Activated CD4-positive, alpha-beta memory T cell treated with anti-CD3 and anti-CD28 coated beads for 36 hours (primary cell): Measurements from ENCODE around the gene LCE6A. TPM values are rescaled to one million over a fixed set of nuclear protein-coding genes. Genes with fewer than 3 reads are reported as not detected.

Experiments
- CTCF ChIA-PET: fragments of 350-600 bp; sonication (Branson Sonifier 250); formaldehyde crosslinking; loops from one replicate; lab custom pipeline; 2021; ENCODE audit warnings: antibody characterized with exemption, inconsistent platforms; lab: Charles Lee
- POLR2A ChIA-PET: fragments of 350-600 bp; sonication (Branson Sonifier 250); formaldehyde crosslinking; loops from one replicate; lab custom pipeline; 2021; ENCODE audit warnings: antibody characterized with exemption; lab: Charles Lee
- DNase-seq: peaks from one replicate; pipeline ENCODE4 v3.0.0-alpha.2; 2020
- H3K27ac Mint-ChIP-seq: one replicate; pipeline ENCODE4 v1.8.0; 2021; ENCODE audit warnings: mixed read lengths
- H3K27me3 Mint-ChIP-seq: one replicate; pipeline ENCODE4 v1.8.0; 2021; ENCODE audit warnings: mixed read lengths
- H3K36me3 Mint-ChIP-seq: one replicate; pipeline ENCODE4 v1.8.0; 2021; ENCODE audit warnings: mixed read lengths
- H3K4me1 Mint-ChIP-seq: one replicate; pipeline ENCODE4 v1.8.0; 2021; ENCODE audit warnings: low read depth, mixed read lengths
- H3K4me3 Mint-ChIP-seq: one replicate; pipeline ENCODE4 v1.8.0; 2021; ENCODE audit warnings: mild to moderate bottlenecking, mixed read lengths
- H3K9me3 Mint-ChIP-seq: one replicate; pipeline ENCODE4 v1.8.0; 2021; ENCODE audit warnings: mixed read lengths
- intact Hi-C: fragments of 100-400 bp; cut with micrococcal nuclease; formaldehyde crosslinking; loops from one replicate; pipeline ENCODE4 v1.15.1; 2023
- total RNA-seq, 2 experiments: library from RNA; stranded (reverse); gene quantifications; one replicate each; pipeline ENCODE4 v1.2.3, GENCODE V29; 2021

Gene LCE6A
- total RNA-seq, 2 experiments from 2014 or later: not detected

DNA sequence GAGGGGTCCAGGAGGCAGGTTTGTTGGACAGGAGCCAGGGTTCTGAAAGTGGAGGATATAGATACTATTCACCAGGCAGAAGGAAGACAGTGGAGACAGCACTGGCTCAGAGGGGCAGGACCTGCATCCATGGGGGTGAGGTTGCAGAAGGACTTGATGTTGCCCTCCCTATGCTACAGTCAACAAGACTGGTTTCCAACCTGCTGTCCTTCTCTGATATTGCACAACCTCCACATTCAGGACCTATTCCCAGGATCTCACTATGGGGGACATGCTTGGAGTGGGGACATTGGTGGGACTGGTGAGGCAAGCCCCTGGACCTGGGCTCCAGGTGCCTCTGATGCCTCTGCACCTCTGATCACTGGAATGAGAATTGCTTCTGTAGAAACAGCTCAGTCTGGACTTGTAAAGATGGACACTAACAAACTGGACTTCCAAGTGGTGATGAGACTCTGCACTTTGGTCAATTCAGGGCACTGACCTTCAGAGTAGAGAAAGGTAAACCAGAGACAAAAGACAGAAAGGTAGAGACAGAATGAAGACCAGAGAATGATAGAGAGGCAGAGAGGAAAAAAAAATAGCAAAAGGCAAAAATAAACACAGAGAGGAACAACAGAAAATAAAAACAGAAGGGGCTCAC is 37.0 kb downstream of the LCE6A start:
- CTCF ChIA-PET: no interaction called here
- intact Hi-C loops: no loop called here
- Mint-ChIP-seq H3K9me3 (no peaks in the 10 kb centered on the region), H3K36me3 (no peaks in the 10 kb centered on the region), H3K4me1 (peaks cover 6% of the 10 kb centered on the region), H3K4me3 (no peak overlapping the region), H3K27ac (no peak overlapping the region), H3K27me3 (peaks cover 6% of the 10 kb centered on the region)
- POLR2A ChIA-PET: no interaction called here
- no peak for DNase-seq

DNA sequence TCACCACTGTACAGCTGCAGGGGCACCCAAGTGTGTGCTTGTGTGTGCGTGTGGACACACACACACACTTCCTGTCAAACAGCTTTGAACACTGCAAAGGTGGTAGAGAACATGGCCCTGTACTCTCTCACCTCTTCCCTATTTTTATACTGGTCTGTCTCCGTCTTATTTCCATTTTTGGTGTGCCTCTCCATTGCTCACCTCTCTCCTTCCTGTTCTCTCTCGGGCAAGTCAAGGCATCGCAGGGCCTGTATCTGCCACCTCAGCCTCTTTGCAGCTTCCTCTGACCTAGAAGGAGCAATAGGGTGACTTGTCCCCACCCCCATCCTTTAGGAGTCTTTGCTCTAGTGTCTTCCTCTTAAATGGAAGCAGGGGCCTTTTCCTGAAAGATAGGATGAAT is 37.7 kb downstream of the LCE6A start:
- Mint-ChIP-seq H3K4me3 (no peak overlapping the region), H3K27ac (no peak overlapping the region), H3K9me3 (no peaks in the 10 kb centered on the region), H3K36me3 (no peaks in the 10 kb centered on the region), H3K27me3 (peaks cover 3% of the 10 kb centered on the region), H3K4me1 (peaks cover 6% of the 10 kb centered on the region)
- ChIA-PET POLR2A (no interaction called here), CTCF (no interaction called here)
- DNase-seq: no peak
- intact Hi-C loops: no loop called here

DNA sequence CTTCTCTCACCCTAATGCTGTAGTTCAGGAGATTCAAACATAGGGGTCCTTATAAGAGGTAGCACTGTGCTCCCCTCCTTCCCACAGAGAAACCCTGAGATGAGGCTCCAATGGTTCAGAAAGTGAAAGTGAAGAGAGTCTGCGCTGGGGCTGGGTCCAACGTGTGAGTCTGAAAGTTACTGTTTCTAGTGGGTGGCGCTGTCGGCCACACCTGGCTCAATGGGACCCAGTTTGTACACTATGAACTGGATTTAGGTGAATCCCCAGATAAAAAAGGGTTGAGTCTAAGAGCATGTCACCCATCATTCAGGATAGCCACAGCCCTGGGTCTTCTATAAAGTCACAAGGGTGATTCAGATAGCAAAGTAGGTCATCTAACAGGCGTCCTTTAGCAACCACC is 38.3 kb downstream of the LCE6A start:
- no peaks in the 10 kb centered on the region for H3K9me3 Mint-ChIP-seq
- intact Hi-C loops: no loop called here
- H3K4me3 Mint-ChIP-seq: no peak overlapping the region
- H3K36me3 Mint-ChIP-seq: no peaks in the 10 kb centered on the region
- peak; percentile 33 for DNase-seq
- H3K27ac Mint-ChIP-seq: no peak overlapping the region
- ChIA-PET CTCF (no interaction called here), POLR2A (no interaction called here)
- peaks cover 3% of the 10 kb centered on the region for H3K27me3 Mint-ChIP-seq
- H3K4me1 Mint-ChIP-seq: peaks cover 6% of the 10 kb centered on the region

DNA sequence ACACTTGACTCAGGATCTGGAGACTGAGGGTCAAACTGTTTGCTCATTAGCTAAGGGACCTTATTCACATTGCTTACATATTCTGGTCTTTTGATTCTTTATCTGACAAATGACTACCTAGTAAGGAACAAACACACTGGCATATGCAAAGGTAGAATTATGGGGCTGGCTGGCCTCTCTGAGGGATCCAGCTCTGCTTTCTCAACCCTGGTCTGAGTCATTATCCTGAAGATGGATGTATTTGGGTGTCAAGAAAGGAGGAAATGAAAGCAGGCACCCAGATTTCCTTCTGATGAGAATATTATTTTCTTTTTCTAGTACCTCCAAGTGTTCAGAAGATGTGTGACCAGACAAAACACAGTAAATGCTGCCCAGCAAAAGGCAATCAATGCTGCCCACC is 41.4 kb downstream of the LCE6A start:
- H3K27me3 Mint-ChIP-seq: peaks cover 7% of the 10 kb centered on the region
- no peak for DNase-seq
- CTCF ChIA-PET: no interaction called here
- H3K4me1 Mint-ChIP-seq: peaks cover 6% of the 10 kb centered on the region
- no peak overlapping the region for H3K4me3 Mint-ChIP-seq
- POLR2A ChIA-PET: no interaction called here
- no peaks in the 10 kb centered on the region for H3K36me3 Mint-ChIP-seq
- H3K27ac Mint-ChIP-seq: no peak overlapping the region
- intact Hi-C loops: no loop called here
- no peaks in the 10 kb centered on the region for H3K9me3 Mint-ChIP-seq

DNA sequence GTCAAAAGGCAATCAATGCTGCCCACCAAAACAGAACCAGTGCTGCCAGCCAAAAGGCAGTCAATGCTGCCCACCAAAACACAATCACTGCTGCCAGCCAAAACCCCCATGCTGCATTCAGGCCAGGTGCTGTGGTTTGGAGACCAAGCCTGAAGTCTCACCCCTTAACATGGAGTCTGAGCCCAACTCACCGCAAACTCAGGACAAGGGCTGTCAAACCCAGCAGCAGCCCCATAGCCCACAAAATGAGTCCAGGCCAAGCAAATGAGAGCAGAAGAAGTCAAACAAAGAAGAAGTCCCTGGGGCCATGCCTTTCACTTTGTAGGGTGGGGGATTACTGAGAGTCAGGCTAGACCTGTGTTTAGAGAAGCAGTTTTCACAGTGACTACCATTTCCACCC is 41.9 kb downstream of the LCE6A start:
- Mint-ChIP-seq H3K36me3 (no peaks in the 10 kb centered on the region), H3K27me3 (peaks cover 7% of the 10 kb centered on the region), H3K9me3 (no peaks in the 10 kb centered on the region), H3K4me1 (peaks cover 6% of the 10 kb centered on the region), H3K27ac (no peak overlapping the region), H3K4me3 (no peak overlapping the region)
- CTCF ChIA-PET: no interaction called here
- no peak for DNase-seq
- POLR2A ChIA-PET: no interaction called here
- intact Hi-C loops: no loop called here

DNA sequence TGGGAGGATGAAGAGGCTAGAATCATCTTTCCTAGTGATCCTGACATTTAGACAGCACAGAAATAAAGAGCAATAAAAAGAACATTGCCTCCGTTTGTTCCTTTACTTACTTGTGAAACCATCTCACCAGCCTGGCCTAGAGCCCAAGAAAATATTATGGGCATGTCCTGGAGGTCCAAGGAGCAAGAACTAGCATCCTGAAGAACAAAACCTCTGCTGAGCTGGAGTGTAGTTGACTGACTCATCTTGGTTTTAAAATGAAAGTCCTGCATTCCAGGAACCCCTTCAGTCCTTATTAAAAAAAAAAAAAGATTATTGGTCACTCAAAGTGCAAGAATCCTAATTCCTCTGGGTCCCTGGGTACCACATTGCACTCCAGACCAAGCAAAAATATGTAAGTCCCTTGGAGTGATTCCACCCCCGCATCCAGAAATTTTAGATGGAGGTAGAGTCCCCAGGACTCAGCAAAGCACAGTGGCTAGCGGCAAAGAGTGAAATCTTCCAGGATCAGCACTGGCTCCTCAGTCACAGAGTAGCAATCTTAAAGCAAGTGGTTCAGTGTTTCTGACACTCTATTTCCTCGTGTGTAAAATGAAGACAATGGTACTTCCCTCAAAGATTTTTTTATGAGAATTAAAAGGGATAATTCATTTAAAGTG is 42.4 kb downstream of the LCE6A start:
- DNase-seq: no peak
- POLR2A ChIA-PET: no interaction called here
- Mint-ChIP-seq H3K27me3 (peaks cover 7% of the 10 kb centered on the region), H3K4me1 (peaks cover 6% of the 10 kb centered on the region), H3K4me3 (no peak overlapping the region), H3K27ac (no peak overlapping the region), H3K9me3 (no peaks in the 10 kb centered on the region), H3K36me3 (no peaks in the 10 kb centered on the region)
- CTCF ChIA-PET: no interaction called here
- intact Hi-C loops: no loop called here

DNA sequence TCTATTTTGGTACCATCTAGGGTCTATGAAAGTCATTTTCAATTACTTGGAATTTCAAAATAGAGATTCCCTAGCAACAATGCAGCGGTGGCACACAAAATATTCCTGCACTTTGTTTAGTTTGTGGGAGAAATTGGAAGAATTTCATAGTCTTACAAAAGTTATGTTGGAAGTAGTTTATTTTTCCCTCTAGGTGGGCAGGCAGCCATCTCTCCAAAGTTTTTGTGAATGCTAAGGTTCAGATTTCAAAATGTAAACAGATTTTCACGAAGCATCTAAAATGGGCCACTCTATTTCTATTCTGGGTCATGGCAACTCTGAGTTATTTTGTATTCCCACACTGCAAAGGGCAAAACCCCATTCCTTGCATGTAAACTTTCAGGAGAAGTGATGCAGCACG is 43.4 kb downstream of the LCE6A start:
- ChIA-PET CTCF (no interaction called here), POLR2A (no interaction called here)
- no peaks in the 10 kb centered on the region for H3K4me1 Mint-ChIP-seq
- H3K4me3 Mint-ChIP-seq: no peak overlapping the region
- H3K27ac Mint-ChIP-seq: no peak overlapping the region
- no peaks in the 10 kb centered on the region for H3K9me3 Mint-ChIP-seq
- no peak for DNase-seq
- peaks cover 7% of the 10 kb centered on the region for H3K27me3 Mint-ChIP-seq
- H3K36me3 Mint-ChIP-seq: no peaks in the 10 kb centered on the region
- intact Hi-C loops: no loop called here

DNA sequence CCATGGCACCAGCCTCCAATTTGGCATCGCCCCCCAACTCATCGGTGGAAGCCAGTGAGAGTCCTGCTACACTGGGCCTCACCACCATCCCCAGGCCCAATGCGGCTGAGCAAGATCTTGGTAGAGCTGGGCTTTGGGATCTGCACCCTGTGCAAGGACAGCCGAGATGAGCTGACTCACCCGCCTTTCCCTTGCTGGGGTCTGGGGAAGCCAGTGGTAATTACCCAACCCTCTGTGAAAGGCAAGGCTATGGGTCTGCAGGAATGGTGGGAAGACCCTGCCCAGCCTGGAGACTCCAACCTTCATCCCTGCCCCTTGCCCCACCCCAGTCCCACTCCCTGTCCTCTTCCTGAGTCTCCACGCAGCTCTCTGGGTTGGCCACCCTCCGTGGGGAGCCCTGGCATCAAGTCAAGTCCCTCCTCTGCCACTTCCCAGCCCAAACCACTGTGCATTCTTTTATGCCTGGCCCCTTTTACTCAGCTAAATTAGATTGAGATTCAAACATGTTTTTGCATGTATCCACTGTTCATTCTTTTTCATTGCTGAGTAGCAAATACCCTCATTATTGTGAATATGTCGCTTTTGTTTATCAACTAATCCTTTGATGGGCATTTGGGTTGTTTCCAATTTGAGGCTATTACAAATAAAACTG is 44.2 kb downstream of the LCE6A start:
- Mint-ChIP-seq H3K4me1 (no peaks in the 10 kb centered on the region), H3K27me3 (peaks cover 9% of the 10 kb centered on the region), H3K9me3 (no peaks in the 10 kb centered on the region), H3K36me3 (no peaks in the 10 kb centered on the region), H3K27ac (no peak overlapping the region), H3K4me3 (no peak overlapping the region)
- POLR2A ChIA-PET: no interaction called here
- CTCF ChIA-PET: no interaction called here
- intact Hi-C loops: no loop called here
- DNase-seq: no peak

DNA sequence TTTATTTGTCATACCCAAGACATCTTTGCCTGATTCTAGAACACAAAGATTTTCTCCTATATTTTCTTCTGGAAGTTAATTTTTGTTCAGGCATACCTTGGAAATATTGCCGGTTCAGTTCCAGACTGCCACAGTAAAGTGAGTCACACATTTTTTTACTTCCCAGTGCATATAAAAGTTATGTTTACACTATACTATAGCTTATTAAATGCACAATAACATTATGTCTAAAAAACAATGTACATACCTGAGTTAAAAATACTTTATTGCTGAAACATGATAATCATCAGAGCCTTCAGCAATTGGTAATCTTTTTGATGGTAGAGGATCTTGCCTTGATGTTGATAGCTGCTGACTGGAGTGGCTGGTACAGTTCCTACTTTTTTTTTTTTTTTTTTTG is 45.5 kb downstream of the LCE6A start:
- Mint-ChIP-seq H3K9me3 (no peaks in the 10 kb centered on the region), H3K4me3 (no peak overlapping the region), H3K4me1 (no peaks in the 10 kb centered on the region), H3K27ac (no peak overlapping the region), H3K36me3 (no peaks in the 10 kb centered on the region), H3K27me3 (peaks cover 9% of the 10 kb centered on the region)
- ChIA-PET POLR2A (no interaction called here), CTCF (interaction anchor here (1.8 kb wide), 1 partner anchor 10 kb away, joined by 5 read pairs; the partner anchor contains the start of gene SMCP)
- intact Hi-C loops: no loop called here
- no peak for DNase-seq

Other genes with a start within 250 kb of the LCE6A start
- gene LCE3C, start 242.6 kb upstream of the LCE6A start, total RNA-seq: not detected
- gene LCE3B, start 229.0 kb upstream of the LCE6A start, total RNA-seq: not detected
- not detected for gene LCE3A, start 219.8 kb upstream of the LCE6A start, total RNA-seq
- gene LCE2D, start 179.5 kb upstream of the LCE6A start, total RNA-seq: not detected
- gene LCE2C, start 167.6 kb upstream of the LCE6A start, total RNA-seq: not detected
- gene LCE2B, start 156.7 kb upstream of the LCE6A start, total RNA-seq: not detected
- not detected for gene LCE2A, start 144.5 kb upstream of the LCE6A start, total RNA-seq
- not detected for gene LCE4A, start 134.7 kb upstream of the LCE6A start, total RNA-seq
- gene KPRP, start 84.8 kb upstream of the LCE6A start, total RNA-seq: not detected
- gene LCE1F, start 67.7 kb upstream of the LCE6A start, total RNA-seq: not detected
- not detected for gene LCE1E, start 56.6 kb upstream of the LCE6A start, total RNA-seq
- gene LCE1D, start 46.1 kb upstream of the LCE6A start, total RNA-seq: not detected
- gene LCE1C, start 36.2 kb upstream of the LCE6A start, total RNA-seq: not detected
- gene LCE1B, start 30.9 kb upstream of the LCE6A start, total RNA-seq: not detected
- not detected for gene LCE1A, start 15.4 kb upstream of the LCE6A start, total RNA-seq
- gene LCE7A, start 17.1 kb downstream of the LCE6A start, total RNA-seq: not detected
- gene SMCP, start 35.5 kb downstream of the LCE6A start, total RNA-seq: not detected
- gene IVL, start 65.7 kb downstream of the LCE6A start, total RNA-seq: not detected
- gene SPRR5, start 104.3 kb downstream of the LCE6A start, total RNA-seq: not detected
- not detected for gene SPRR4, start 127.8 kb downstream of the LCE6A start, total RNA-seq
- not detected for gene SPRR1A, start 141.2 kb downstream of the LCE6A start, total RNA-seq
- not detected for gene SPRR3, start 158.9 kb downstream of the LCE6A start, total RNA-seq
- gene SPRR1B, start 188.3 kb downstream of the LCE6A start, total RNA-seq: not detected
- gene SPRR2D, start 198.3 kb downstream of the LCE6A start, total RNA-seq: not detected
- gene SPRR2A, start 214.7 kb downstream of the LCE6A start, total RNA-seq: not detected
- not detected for gene SPRR2B, start 228.8 kb downstream of the LCE6A start, total RNA-seq